ENCODE measurements around the gene TEDDM1. TPM values are rescaled to one million over a fixed set of nuclear protein-coding genes. Genes with fewer than 3 reads are reported as not detected.

The TEDDM1 gene
- total RNA-seq, 2 donors from 2014 or later, result not detected

GRCh38 chr1:182431278-182431677 is 30.8 kb upstream of the TEDDM1 start:
- TF ChIP-seq POLR2A (IDR thresholded peaks at IDR 0.05) (no peak), CTCF (IDR thresholded peaks at IDR 0.05) (no peak), POLR2AphosphoS5 (IDR thresholded peaks at IDR 0.05) (no peak)
- Histone ChIP-seq H3K9me3 (no peaks in the 10 kb centered on the region), H3K4me3 (no peak overlapping the region), H3K4me1 (replicated peaks) (no peaks in the 10 kb centered on the region), H3K27ac (no peak overlapping the region), H3K27me3 (replicated peaks; ENCODE audit: insufficient read depth) (no peaks in the 10 kb centered on the region), H3K36me3 (no peaks in the 10 kb centered on the region)
- WGBS, result 58% methylated on average over 7 of the region's 7 CpGs
- intact Hi-C loops (cut with DNase I), result no loop called here
- no peak for DNase-seq (ENCODE audit: low spot score)

- TF ChIP-seq POLR2AphosphoS5 (IDR thresholded peaks at IDR 0.05), result no peak
- Histone ChIP-seq H3K36me3 (no peaks in the 10 kb centered on the region), H3K27ac (no peak overlapping the region), H3K9me3 (no peaks in the 10 kb centered on the region), H3K4me3 (no peak overlapping the region), H3K4me1 (replicated peaks) (no peaks in the 10 kb centered on the region), H3K27me3 (replicated peaks; ENCODE audit: insufficient read depth) (no peaks in the 10 kb centered on the region)
- 77% methylated on average over 11 of the region's 11 CpGs for WGBS
- DNase-seq (ENCODE audit: low spot score), result no peak
- intact Hi-C loops (cut with DNase I), result no loop called here
Measured at GRCh38 chr1:182430263-182431068, 30.0 kb upstream of the TEDDM1 start.

GRCh38 chr1:182428043-182428442 is 27.6 kb upstream of the TEDDM1 start:
- TF ChIP-seq CTCF (IDR thresholded peaks at IDR 0.05) (no peak), POLR2A (IDR thresholded peaks at IDR 0.05) (no peak), POLR2AphosphoS5 (IDR thresholded peaks at IDR 0.05) (no peak)
- Histone ChIP-seq H3K4me1 (replicated peaks) (no peaks in the 10 kb centered on the region), H3K36me3 (no peaks in the 10 kb centered on the region), H3K27me3 (replicated peaks; ENCODE audit: insufficient read depth) (no peaks in the 10 kb centered on the region), H3K27ac (no peak overlapping the region), H3K4me3 (no peak overlapping the region), H3K9me3 (no peaks in the 10 kb centered on the region)
- intact Hi-C loops (cut with DNase I), result no loop called here
- no peak for DNase-seq (ENCODE audit: low spot score)
- WGBS, result 82% methylated on average over 2 of the region's 2 CpGs

GRCh38 chr1:182426442-182427430 is 26.3 kb upstream of the TEDDM1 start:
- intact Hi-C loops (cut with DNase I), result no loop called here
- WGBS, result 87% methylated on average over 7 of the region's 7 CpGs

More at GRCh38 chr1:182426442-182427430, 26.3 kb upstream of the TEDDM1 start:
- no peaks in the 10 kb centered on the region for H3K36me3 ChIP-seq
- no peaks in the 10 kb centered on the region for H3K27me3 ChIP-seq (replicated peaks; ENCODE audit: insufficient read depth)
- no peaks in the 10 kb centered on the region for H3K9me3 ChIP-seq
- H3K27ac ChIP-seq, result no peak overlapping the region
- DNase-seq (ENCODE audit: low spot score), result no peak
- H3K4me1 ChIP-seq (replicated peaks), result no peaks in the 10 kb centered on the region
- H3K4me3 ChIP-seq, result no peak overlapping the region
- no peak for TF ChIP-seq CTCF (IDR thresholded peaks at IDR 0.05)
- TF ChIP-seq POLR2AphosphoS5 (IDR thresholded peaks at IDR 0.05), result no peak
- no peak for TF ChIP-seq POLR2A (IDR thresholded peaks at IDR 0.05)
